ENCODE data around the gene TNS1.

TNS1 gene

DNA sequence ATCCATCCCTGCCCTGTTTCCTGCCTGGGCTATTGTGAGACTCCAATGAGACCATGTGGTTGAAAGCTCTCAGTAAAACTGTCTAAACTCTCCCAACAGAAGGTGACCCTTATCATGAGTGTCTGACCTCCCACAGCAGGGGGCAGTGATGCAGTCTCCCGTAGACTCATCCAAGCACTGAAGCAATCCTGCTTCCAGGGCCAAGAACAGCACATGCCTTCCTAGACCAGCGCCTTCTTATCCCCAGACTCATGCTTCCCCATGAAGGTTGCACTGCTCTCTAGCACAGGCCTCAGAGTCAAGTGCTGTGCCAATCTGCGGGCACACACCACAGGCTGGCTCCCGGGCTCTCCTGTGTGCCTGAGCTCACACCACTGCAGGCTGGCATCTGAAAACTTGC, 112.3 kb downstream of the TNS1 start:
- DNase-seq (ENCODE audit: low read depth): no peak
- H3K4me3 ChIP-seq (ENCODE audit: low read depth, low read length): no peak overlapping the region
- TF ChIP-seq, protein P1, sequence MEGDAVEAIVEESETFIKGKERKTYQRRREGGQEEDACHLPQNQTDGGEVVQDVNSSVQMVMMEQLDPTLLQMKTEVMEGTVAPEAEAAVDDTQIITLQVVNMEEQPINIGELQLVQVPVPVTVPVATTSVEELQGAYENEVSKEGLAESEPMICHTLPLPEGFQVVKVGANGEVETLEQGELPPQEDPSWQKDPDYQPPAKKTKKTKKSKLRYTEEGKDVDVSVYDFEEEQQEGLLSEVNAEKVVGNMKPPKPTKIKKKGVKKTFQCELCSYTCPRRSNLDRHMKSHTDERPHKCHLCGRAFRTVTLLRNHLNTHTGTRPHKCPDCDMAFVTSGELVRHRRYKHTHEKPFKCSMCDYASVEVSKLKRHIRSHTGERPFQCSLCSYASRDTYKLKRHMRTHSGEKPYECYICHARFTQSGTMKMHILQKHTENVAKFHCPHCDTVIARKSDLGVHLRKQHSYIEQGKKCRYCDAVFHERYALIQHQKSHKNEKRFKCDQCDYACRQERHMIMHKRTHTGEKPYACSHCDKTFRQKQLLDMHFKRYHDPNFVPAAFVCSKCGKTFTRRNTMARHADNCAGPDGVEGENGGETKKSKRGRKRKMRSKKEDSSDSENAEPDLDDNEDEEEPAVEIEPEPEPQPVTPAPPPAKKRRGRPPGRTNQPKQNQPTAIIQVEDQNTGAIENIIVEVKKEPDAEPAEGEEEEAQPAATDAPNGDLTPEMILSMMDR (IDR thresholded peaks at IDR 0.05; ENCODE audit: insufficient read depth, low read depth, low read length, missing control alignments): no peak

DNA sequence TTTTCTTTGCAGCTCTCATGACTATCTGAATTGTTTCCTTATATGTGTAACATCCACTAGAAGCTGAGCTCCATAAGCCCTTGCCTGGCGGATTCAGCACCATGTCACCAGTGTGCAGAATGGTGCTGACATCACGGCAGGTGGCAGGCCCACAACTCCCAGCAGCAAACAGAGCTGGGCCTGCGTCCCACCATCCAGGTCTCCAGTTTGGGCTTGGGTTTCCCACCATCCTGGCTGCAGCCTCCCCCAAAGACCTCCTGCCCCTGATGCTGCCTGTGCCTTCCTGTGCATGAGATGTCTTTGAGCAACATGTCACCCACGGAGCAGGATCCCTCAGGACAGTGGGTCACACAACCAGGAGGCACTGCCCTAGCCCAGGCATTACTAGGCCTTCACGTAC, 113.1 kb downstream of the TNS1 start:
- no peak overlapping the region for H3K4me3 ChIP-seq (ENCODE audit: low read depth, low read length)
- TF ChIP-seq, protein P1 (IDR thresholded peaks at IDR 0.05; ENCODE audit: insufficient read depth, low read depth, low read length, missing control alignments): no peak
- DNase-seq (ENCODE audit: low read depth): no peak

DNA sequence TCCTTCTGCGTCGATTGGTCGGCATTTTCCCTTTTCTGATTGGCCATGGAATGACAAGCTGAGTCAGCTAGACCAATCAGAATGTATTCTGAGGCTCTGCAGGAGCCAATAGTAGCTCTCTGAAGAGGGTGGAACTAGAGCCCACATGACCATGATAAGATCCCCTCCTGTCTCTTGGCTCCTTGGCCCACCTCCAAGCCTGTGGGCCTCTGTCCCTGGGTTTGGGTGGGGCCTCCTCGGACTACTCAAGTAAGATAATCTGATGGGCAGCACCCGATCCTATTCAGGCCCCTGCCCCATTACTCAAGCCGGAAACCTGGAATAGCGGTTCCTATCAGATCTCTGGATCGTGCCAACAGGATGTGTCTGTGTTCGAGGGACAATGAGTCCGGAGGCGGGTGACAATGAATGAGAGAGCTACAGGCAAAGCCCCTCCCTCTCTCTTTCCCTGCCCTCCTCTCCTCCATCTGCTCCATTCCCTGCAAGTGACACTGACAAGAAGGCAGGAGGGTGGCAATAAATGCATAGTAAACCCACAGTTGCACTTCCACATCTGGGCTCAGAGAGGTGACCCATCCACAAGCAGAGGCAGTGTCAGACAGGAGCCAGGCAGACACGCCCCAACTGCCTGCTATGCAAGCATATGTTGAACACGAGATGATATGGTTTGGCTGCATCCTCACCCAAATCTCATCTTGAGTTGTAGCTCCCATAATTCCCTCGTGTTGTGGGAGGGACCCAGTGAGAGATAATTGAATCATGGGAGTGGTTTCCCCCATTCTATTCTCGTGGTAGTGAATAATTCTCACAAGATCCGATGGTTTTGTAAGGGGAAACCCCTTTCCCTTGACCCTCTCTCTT, 114.7 kb downstream of the TNS1 start:
- no peak for DNase-seq (ENCODE audit: low read depth)
- no peak overlapping the region for H3K4me3 ChIP-seq (ENCODE audit: low read depth, low read length)
- TF ChIP-seq, protein P1 (IDR thresholded peaks at IDR 0.05; ENCODE audit: insufficient read depth, low read depth, low read length, missing control alignments): no peak

DNA sequence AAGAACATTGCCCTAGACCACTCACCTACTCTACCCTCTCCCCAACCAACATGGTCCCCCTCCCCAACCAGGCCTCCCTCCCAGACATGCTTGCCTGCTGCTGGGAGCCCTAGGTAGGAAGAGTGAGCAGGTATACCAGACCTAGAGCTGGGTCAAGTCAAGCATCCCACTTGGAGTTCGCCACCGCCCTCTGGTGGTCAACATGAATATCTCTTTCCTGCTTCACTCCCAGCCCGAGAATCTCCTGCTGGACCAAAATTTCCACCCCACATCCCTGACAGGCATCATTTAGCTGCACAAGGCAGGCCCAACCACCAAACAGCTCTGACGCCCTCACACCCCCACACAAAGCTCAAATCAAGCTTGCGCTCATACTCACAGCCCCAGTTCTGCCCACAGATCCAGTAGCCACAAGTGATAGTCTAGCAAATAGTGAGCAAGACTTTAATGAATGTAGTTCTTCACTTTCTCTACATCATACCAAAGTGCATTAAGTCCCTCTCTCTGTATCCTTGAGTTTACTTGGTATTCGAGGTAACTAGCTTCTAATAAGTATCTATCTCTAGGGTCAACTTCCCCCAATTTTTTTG, 116.0 kb downstream of the TNS1 start:
- DNase-seq (ENCODE audit: low read depth): peak; percentile 78
- no peak overlapping the region for H3K4me3 ChIP-seq (ENCODE audit: low read depth, low read length)
- TF ChIP-seq, protein P1 (IDR thresholded peaks at IDR 0.05; ENCODE audit: insufficient read depth, low read depth, low read length, missing control alignments): peak; percentile 82

DNA sequence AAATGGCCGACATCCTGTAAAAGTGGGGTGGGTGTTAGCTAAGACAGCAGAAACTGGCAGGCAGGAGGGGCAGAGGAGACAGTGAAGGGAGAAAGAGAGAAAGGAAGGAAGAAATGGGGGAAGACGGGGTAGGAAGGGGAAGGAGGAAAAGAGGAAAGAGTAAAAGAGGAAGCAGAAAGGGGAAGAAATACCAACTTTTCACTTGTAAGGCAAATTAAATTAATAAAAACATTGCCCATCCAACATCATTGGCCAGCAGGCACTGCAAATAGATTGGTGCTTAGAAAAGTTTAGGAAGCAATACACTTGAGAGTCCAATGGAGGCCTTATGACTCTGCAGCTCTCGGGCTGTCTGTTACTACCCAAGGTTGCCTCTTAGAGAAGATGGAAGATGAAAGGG, 116.7 kb downstream of the TNS1 start:
- DNase-seq (ENCODE audit: low read depth): no peak
- TF ChIP-seq, protein P1 (IDR thresholded peaks at IDR 0.05; ENCODE audit: insufficient read depth, low read depth, low read length, missing control alignments): no peak
- H3K4me3 ChIP-seq (ENCODE audit: low read depth, low read length): no peak overlapping the region

DNA sequence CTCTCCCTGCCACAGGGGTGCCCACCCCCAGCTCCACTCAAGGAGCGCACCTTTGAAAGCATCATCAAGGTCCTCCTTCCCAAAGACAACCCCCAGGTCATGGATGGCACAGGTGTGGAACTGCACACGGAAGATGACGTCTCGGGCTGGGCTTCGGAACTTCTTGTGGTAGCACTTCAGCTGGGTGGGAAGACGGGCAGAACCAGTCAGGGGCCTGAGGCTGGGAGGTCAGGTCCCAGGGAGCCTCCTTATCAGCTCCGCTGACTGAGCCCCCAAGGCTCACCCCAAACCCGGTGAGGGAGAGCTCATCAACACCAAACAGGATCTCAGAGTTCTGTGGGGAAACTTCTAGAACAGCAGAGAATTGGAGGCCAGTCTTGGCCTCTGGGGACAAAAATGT, 117.8 kb downstream of the TNS1 start:
- H3K4me3 ChIP-seq (ENCODE audit: low read depth, low read length): no peak overlapping the region
- TF ChIP-seq, protein P1 (IDR thresholded peaks at IDR 0.05; ENCODE audit: insufficient read depth, low read depth, low read length, missing control alignments): no peak
- no peak for DNase-seq (ENCODE audit: low read depth)

All from GM12865 (cell line).